Measurements from ENCODE around the gene LDLR.

The LDLR gene

DNA sequence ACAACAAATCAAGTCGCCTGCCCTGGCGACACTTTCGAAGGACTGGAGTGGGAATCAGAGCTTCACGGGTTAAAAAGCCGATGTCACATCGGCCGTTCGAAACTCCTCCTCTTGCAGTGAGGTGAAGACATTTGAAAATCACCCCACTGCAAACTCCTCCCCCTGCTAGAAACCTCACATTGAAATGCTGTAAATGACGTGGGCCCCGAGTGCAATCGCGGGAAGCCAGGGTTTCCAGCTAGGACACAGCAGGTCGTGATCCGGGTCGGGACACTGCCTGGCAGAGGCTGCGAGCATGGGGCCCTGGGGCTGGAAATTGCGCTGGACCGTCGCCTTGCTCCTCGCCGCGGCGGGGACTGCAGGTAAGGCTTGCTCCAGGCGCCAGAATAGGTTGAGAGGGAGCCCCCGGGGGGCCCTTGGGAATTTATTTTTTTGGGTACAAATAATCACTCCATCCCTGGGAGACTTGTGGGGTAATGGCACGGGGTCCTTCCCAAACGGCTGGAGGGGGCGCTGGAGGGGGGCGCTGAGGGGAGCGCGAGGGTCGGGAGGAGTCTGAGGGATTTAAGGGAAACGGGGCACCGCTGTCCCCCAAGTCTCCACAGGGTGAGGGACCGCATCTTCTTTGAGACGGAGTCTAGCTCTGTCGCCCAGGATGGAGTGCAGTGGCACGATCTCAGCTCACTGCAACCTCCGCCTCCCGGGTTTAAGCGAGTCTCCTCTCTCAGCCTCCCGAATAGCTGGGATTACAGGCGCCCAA lies at the start of gene LDLR:
Gene LDLR, plus strand, starts transcription at position 210 of the 760 bp plus-strand sequence. Its CDS starts 86 bp downstream, at position 296.
- peak; percentile 96 for DNase-seq

DNA sequence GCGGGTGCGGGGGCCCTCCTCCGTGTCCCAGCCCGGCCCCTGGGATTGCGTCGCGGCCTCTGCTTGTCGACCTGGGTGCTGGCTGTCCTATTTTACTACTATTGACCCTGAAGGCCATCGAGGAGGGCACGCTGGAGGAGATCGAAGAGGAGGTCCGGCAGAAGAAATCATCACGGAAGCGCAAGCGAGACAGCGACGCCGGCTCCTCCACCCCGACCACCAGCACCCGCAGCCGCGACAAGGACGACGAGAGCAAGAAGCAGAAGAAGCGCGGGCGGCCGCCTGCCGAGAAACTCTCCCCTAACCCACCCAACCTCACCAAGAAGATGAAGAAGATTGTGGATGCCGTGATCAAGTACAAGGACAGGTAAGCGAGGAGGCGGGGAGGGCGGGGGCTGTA lies 48.1 kb upstream of the LDLR start:
- DNase-seq = no peak

DNA sequence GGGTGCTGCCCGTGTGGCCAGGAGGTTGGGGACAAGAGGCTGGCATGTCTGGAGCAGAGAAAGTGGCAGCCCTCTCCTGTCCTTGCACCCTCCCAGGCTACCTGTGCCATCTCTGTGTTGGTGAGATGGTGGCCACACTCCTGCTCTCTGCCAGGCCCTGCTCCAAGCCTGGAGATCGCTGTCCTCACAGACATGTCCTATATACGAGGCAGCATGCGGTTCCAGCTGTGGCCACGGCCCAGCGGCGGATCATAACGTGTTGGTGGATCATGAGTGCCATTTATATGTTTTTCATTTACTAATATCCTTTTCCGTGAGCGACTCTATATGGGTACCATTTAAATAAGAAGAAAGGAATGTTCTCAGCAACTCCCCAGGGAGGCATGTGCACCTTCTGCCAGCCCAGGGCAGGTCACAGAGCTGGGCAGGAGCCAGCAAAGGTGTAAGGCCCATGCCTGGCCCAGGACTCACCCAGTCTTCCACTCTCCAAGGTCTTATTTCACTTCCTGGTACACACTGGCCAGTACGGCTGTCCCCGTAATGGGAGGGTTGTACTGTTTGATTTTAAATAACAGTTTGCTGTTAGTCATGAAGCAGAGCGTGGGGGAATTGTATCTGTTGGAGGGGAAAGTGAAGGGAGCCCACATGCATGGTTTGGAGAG lies 47.2 kb upstream of the LDLR start:
- no peak for DNase-seq

DNA sequence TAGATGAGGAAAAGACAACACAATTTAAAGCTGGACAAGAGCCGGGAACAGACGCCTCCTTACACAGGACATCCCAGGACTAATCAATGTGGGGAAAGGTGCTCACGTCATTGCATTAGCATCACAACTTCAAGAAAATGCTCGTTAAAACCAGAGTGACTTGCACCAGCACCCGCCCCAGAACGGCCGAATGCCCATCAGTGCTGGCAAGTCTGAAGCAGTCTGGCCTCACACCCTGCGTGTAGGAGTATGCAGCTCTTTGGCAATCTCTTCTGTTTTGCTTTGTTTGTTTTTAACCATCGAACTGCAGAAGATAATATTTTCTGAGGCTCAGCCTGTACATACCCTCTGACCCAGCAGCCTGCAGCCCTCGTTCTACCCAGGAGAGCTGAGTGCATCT lies 44.8 kb upstream of the LDLR start:
- DNase-seq = no peak

DNA sequence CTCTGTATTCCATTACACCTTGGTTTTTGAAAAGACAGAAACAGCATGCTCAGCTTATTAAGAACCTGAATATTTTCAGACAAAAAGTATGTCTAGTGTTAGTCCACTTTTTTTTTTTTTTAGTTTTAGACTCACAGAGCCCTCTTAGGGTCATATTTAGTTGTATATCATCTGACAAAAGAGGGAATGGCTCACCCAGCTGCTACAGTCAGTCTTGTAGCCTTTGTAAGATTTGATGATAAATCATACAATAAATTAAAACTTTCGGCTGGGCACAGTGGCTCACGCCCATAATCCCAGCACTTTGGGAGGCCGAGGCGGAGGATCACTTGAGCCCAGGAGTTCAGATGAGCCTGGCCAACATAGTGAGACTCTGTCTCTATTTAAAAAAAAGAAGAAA lies 43.7 kb upstream of the LDLR start:
- DNase-seq = no peak

DNA sequence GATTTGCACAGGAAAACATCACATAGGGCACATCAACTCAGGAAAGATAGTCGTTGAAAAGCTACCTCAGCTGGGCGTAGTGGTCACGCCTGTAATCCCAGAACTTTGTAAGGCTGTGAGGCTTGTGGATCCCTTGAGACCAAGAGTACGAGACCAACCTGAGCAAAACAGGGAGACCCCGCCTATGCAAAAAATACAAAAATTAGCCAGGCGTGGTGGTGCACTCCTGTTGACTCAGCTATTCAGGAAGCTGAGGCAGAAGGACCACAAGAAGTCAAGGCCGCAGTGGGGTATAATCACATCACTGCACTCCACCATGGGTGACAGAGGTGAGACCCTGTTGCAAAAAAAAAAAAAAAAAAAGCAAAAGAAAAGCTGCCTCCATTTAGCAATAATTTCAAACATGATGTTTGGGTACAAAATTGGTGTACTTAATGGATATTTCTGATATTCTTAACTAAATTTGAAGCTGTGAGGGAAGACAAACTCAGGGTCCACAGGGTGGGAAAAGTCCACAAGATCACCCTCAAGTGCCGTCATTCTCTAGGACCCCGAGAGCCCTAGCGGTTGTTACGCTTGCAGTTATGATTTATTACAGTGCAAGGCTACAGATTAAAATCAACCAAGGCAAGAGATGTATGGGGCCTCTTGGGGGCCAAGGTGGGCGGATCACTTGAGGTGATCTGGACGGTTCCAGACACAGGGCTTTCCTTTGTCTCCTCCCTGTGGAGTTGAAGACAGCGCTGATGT lies 42.5 kb upstream of the LDLR start:
- DNase-seq = no peak

DNA sequence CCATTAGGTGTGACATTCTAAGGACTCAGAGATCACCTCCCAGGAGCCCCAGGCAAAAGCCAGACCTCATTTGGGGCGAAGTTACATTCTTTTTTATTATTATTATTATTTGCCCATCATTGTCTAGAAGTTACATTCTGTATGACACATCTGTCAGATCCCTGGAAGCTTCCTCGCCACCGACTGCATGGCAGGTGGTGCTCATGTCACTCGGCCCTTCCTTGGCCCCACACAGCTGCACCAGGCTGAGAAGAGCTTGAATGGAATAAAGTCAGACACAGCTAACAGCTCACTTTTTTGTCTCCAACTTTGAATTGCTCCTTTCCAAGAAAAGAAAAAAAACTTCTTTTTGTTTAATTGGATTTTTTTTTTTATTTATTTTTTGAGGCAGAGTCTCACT lies 41.4 kb upstream of the LDLR start:
- DNase-seq = no peak

DNA sequence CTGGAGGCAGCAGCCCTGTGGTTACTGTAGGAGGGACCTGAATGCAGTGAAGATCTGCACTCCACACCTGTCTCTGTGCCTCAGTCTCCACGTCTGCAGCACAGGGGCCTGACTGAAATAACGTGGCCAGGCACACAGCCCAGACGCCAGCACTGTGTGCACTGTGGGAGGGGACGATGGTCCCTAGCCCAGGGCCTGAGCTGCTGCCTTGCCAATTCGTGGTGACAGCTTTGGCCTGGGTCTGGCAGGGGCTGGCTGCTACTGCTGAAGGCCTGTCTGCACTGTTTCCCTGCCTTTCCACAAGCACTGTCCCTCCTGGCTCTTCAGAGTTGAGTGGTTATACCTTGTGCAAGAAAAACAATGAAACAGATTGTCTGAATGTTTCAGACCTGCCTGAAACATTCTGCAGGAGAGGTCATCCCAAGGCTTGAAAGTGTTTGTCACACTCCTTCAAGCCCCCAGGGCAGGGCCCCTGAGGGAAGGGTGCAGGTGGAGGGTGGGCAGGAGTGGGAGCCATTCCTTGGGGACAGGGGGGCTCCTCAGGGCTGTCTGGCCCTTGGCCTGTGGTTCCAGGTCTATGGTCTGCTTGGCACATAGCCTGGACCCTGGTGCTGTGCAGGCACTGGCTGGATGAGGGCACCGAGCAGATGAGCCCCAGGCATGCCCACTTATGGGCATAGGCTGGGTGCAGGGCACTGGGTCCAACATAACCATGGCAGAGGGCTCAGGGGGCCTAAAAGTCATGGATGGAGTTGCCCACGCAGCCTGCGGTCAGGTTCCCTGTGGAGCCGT lies 38.7 kb upstream of the LDLR start:
- no peak for DNase-seq

DNA sequence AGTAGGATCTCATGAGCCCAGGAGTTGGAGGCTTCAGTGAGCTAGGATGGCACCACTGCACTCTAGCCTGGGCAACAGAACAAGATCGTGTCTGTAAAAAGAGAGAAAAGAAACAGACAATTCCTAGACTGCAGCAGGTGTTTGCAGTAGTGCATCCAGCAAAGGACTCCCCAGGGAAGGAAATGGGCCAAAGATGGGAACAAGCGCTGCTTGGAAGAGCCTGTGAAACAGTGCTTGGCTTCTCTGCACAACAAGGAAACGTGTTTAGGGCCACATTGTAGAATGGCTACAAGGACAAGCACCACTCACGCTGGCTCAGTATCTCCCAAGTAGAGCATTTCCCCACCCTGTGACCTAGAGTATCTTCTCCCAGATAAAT lies 35.5 kb upstream of the LDLR start:
- no peak for DNase-seq

DNA sequence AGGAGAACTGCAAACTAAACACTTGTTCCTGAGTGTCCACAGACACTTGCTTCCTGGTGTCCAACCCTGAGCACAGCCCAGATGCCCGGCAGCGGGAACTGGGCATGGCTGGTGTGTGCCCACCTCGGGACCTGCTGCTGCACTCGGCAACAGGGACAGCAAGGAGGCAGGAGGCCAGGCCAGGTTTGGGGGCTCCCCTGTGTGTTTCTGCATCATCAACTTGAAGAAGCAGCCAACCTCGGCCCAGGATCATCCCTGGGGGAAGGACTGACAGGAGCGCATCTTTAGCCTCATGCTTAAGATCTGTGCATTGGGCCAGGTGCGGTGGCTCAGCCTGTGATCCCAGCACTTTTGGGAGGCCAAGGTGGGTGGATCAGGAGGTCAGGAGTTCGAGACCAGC lies 35.1 kb upstream of the LDLR start:
- DNase-seq = no peak

DNA sequence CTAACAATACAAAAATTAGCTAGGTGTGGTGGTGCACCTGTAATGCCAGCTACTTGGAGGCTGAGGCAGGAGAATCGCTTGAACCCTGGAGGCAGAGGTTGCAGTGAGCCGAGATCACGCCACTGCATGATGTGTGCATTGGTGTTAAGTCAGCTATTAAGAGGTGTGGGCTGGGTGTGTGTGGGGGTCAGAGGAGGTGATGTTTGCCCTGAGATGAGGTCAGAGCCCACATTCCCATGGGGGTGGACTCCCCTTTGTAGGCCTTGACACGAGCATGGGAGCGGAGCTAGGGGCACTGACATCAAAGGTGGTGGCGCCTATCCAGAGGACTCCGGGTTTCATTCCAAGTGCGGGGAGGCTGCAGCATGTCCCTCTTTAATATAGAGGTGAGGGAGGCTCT lies 34.6 kb upstream of the LDLR start:
- no peak for DNase-seq

DNA sequence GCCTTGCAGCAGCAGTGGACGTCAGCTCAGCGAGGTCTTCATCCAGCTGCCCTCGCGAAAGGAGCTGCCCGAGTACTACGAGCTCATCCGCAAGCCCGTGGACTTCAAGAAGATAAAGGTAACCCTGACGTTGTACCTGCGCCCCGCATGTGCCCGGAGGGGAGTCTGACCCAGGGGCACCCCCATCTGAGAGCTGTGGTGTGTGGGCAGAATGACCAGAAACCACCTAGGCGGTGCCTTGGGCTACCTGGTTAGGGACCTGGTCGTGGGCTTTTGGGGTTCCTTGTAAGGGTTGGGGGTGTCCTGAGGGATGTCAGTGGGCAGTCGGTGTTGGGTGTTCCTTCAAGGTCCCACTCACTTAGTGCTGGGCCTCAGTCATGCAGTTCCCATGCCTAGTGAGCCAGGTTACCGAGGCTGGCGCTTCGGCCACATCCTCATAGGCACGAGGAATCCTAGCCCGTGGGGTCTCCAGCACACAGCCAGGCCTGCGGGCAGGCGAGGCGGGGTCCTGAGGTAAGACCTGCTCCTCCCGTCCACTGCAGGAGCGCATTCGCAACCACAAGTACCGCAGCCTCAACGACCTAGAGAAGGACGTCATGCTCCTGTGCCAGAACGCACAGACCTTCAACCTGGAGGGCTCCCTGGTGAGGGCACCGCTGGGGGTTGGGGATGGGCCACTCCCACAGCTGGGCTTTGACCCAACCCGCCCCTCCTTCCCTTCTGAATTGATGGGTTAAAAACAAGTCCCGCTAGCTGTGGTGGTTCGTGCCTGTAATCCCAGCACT lies 30.8 kb upstream of the LDLR start:
- no peak for DNase-seq

DNA sequence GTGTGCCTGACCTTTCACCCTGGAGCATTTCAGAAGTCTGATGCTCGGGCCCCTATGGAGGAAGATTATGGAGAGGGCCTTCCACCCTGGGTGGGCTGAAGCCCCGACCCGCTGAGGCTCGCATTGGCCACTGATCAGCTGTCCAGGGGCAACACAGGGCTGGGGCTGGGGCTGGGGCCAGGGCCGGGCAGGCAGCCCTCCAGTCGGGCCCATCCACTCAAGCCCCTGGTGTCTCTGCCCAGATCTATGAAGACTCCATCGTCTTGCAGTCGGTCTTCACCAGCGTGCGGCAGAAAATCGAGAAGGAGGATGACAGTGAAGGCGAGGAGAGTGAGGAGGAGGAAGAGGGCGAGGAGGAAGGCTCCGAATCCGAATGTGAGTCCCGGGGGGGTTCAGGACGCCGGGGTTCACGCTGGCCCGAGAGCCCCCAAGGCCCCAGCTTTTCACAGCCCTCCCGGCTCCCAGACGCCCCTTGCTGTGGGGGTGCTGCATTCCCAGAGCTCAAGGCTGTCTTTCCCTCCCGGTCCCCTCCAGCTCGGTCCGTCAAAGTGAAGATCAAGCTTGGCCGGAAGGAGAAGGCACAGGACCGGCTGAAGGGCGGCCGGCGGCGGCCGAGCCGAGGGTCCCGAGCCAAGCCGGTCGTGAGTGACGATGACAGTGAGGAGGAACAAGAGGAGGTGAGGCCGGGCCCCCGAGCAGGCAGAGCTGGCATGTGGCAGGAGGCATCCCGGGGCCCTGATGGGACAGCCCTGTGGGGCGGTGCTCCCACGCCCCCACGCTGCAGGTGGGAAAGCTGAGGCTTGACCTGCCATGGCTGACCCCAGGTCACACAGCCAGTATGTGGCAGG lies 29.5 kb upstream of the LDLR start:
- no peak for DNase-seq

DNA sequence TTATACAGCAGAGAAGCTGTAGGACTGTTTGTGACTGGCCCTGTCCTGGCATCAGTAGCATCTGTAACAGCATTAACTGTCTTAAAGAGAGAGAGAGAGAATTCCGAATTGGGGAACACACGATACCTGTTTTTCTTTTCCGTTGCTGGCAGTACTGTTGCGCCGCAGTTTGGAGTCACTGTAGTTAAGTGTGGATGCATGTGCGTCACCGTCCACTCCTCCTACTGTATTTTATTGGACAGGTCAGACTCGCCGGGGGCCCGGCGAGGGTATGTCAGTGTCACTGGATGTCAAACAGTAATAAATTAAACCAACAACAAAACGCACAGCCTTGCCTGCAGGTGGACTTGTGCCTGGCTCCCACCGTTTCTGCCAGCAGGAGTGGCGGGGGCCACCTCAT lies 27.3 kb upstream of the LDLR start:
- no peak for DNase-seq

DNA sequence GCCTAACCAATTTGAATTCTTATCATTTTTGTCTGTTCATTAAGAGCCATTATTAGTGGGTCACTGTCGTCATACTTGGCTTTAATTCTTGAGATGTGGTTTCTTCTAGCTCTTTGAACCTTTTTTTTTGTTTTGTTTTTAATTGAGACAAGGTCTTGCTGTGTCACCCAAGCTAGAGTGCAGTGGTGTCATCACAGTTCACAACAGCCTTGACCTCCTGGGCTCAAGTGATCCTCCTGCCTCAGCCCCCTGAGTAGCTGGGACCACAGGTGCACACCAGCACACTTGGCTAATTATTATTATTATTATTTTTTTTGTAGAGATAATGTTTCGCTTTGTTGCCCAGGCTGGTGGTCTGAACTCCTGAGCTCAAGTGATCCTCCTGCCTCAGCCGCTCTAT lies 25.8 kb upstream of the LDLR start:
- no peak for DNase-seq

DNA sequence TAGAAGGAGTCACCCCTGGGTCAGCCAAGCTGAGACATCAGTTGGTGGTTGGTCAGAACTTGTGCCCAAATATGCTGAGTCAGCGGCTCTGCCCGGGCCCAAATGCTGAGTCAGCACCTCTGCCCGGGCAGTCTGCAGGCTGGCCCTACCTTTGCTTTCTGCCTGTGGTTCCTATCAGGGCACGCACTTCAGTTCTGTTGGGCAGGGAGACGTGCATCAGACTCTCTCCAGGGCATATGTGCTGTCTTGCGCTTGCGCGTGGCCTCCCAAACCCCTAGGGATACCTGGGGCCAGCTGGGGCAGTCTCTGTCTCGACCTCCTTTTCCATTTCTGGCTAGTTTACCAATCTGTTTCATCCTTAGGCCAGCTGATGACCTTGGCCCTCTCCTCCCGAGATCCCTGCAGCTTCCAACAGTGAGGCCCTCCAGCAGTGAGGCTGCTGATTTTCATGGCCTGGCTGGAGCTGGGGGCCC lies 24.4 kb upstream of the LDLR start:
- peak; percentile 86 for DNase-seq

DNA sequence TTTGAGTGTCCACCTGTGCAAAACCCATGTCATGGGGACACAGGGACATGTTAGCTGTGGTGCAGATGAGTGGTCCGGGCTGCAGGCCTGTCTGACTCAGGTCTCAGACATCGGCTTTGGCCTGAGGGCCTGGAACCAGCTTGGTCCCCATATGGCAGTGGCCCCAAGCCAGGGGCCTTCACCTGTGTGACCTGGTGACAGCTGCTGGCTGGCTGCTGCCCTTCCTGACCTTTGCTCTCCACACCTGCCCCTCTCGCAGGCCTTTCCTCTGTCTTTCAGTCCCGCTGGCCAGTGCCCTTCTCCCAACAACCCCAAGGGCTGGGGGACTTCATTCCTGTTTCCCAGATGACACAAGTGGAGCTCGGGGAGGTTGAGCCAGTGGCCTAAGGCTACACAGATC lies 22.9 kb upstream of the LDLR start:
- DNase-seq = no peak

DNA sequence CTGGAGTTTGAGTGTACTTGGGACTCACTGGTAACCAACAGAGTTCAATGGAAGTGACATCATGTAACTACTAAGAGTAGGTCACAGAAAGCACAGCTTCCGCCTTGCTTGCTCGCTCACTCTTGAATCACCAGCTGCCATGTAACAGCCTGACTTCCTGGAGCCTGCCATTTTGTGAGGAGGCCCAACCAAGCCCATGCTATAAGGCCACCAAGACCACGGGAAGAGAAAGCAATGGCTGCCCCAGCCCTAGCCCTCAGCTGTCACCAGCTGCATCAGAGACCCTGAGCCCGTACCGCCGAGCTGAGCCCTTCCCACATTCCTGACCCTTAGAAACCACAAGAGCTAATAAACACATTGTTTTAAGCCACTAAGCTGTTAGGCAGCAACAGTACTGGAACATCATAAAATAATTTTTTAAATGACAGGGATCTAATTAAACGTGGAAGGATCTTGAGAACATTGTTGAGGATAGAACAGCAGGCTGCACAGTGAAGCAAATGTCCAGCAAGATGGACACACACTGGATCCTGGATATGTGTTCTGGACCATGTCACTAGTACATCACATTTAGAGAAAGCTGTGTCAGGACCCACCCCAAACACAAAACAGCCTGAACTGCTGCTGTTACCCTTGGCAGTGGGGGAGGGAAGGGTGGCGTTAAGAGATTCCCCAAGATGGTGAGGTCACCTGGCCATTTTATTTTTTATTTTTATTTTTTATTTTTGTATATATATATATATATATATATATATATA lies 21.7 kb upstream of the LDLR start:
- DNase-seq = no peak

DNA sequence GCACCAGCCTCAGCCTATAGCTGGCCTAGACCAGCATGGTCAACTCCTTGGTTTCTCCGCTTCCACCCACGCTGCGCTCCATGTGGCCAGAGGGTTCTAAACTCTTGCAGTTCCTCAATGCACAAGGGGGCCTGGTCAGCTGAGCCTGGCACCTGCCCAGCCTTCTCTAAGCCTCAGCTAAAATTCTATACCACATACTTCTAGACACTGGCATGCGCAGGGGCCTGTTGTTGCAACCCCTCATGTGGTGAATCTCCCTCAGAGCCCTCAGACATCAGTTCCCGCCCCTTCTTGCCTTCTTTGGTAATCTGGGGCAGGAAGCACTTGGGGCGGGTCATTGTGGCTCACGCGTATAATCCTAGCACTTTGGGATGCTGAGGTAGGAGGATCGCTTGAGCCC lies 19.7 kb upstream of the LDLR start:
- no peak for DNase-seq

DNA sequence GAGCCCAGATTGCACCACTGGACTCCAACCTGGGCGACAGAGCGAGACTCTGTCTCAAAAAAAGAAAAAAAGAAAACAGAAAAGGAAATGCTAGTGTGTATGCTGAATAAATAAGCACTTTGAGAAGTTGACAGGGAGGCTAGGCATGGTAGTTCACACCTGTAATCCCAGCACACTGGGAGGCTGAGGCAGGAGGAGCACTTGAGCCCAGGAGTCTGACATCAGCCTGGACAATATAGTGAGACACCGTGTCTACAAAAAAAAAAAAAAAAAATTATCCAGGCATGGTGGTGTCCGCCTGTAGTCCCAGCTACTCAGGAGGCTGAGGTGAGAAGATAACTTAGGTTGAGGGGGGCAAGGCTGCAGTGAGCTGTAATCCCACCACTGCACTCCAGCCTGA lies 19.1 kb upstream of the LDLR start:
- no peak for DNase-seq

DNA sequence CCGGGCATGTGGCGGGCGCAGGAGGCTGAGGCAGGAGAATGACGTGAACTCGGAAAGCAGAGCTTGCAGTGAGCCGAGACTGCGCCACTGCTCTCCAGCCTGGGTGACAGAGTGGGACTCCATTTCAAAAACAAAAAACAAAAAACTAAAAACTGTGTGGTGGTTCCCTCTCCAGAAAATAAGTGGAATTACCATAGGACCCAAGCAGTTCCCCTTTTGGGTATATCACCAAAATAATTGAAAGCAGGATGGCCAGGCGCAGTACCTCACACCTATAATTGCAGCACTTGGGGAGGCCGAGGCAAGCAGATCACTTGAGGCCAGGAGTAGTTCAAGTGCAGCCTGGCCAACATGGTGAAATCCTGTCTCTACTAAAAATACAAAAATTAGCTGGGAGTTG lies 15.7 kb upstream of the LDLR start:
- no peak for DNase-seq

Data from OCI-M1 (cell line).